ENCODE measurements around the gene C19orf53. TPM values are rescaled to one million over a fixed set of nuclear protein-coding genes. Genes with fewer than 3 reads are reported as not detected.

The C19orf53 gene
- total RNA-seq, 3 donors from 2014 or later (not counting 1 experiment from before 2014, with no cell fraction given), result 52.2 to 56.6 (median 54.7) TPM

DNA sequence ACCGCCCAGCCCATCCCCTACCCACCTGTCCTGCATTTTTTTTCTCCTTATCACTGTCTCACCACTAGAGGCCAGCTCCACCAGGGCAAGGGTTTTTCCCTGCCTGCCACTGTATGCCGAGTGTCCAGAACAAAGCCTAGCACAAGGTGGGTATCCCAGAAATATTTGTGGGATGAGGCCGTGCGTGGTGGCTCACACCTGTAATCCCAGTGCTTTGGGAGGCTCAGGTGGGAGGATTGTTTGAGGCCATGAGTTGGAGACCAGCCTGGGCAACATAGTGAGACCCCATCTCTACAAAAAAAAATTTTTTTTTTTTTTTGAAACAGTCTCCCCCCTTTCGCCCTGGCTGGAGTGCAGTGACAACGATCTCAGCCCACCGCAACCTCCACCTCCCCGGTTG, 12.8 kb upstream of the C19orf53 start:
- intact Hi-C loops (cut with micrococcal nuclease), result no loop called here
- TF ChIP-seq CTCF (IDR thresholded peaks at IDR 0.05), result no peak
- H3K36me3 ChIP-seq (ENCODE audit: control insufficient read depth, insufficient read depth, low read length), result peaks cover 42% of the 10 kb centered on the region
- Mint-ChIP-seq H3K4me3 (no peak overlapping the region), H3K4me1 (peaks cover 10 to 15% of the 10 kb centered on the region in 2 donors), H3K27me3 (ENCODE audit: low read depth in 2 of 2) (no peaks in the 10 kb centered on the region), H3K36me3 (peaks cover 8% of the 10 kb centered on the region), H3K9me3 (no peaks in the 10 kb centered on the region), H3K27ac (no peak overlapping the region)
- no peak overlapping the region for H3K4me3 ChIP-seq (ENCODE audit: low read length)
- 89% methylated on average over 8 of the region's 8 CpGs for WGBS (ENCODE audit: insufficient coverage)
- H3K27me3 ChIP-seq (ENCODE audit: control insufficient read depth, insufficient read depth, low read length), result no peaks in the 10 kb centered on the region
- H3K4me1 ChIP-seq (ENCODE audit: control insufficient read depth, insufficient read depth, low read length), result peaks cover 16% of the 10 kb centered on the region
- no peaks in the 10 kb centered on the region for H3K9me3 ChIP-seq (ENCODE audit: control insufficient read depth, insufficient read depth, low read length)
- no peak overlapping the region for H3K27ac ChIP-seq (ENCODE audit: low read length)
- DNase-seq (no peak), ATAC-seq (no peak)

DNA sequence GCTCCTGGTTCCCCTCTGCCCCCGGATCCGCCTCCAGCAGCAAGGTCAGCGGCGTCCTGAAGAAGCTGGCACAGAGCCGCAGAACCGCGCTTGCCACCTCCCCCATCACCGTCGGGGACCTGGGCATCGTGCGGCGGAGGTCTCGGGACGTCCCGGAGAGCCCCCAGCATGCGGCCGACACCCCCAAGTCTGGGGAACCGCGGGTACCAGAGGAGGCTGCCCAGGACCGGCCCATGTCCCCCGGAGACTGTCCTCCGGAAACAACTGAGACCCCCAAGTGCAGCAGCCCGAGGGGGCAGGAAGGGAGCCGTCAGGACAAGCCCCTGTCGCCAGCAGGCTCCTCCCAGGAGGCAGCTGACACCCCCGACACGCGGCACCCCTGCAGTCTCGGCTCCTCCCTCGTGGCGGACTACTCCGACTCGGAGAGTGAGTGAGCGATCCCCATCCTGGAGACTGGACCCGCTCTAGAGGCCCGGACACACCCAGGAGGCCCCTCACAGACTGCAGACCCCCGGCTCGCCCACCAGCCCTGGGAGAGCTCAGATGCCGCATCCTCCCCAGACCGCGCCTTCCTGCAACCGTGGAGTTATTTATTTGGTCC, 11.5 kb upstream of the C19orf53 start:
- intact Hi-C loops (cut with micrococcal nuclease), result no loop called here
- Histone ChIP-seq H3K27ac (ENCODE audit: low read length) (no peak overlapping the region), H3K36me3 (ENCODE audit: control insufficient read depth, insufficient read depth, low read length) (peaks cover 29% of the 10 kb centered on the region), H3K4me1 (ENCODE audit: control insufficient read depth, insufficient read depth, low read length) (peaks cover 16% of the 10 kb centered on the region), H3K9me3 (ENCODE audit: control insufficient read depth, insufficient read depth, low read length) (no peaks in the 10 kb centered on the region), H3K4me3 (ENCODE audit: low read length) (no peak overlapping the region), H3K27me3 (ENCODE audit: control insufficient read depth, insufficient read depth, low read length) (no peaks in the 10 kb centered on the region)
- no peak overlapping the region for H3K4me3 Mint-ChIP-seq
- H3K9me3 Mint-ChIP-seq, result no peaks in the 10 kb centered on the region
- peaks cover 10 to 15% of the 10 kb centered on the region in 2 donors for H3K4me1 Mint-ChIP-seq
- H3K27ac Mint-ChIP-seq, result no peak overlapping the region
- TF ChIP-seq CTCF (IDR thresholded peaks at IDR 0.05), result no peak
- H3K36me3 Mint-ChIP-seq, result peaks cover 8% of the 10 kb centered on the region
- ATAC-seq (no peak), DNase-seq (no peak)
- 96% methylated on average over 41 of the region's 42 CpGs for WGBS (ENCODE audit: insufficient coverage)
- H3K27me3 Mint-ChIP-seq (ENCODE audit: low read depth in 2 of 2), result no peaks in the 10 kb centered on the region

DNA sequence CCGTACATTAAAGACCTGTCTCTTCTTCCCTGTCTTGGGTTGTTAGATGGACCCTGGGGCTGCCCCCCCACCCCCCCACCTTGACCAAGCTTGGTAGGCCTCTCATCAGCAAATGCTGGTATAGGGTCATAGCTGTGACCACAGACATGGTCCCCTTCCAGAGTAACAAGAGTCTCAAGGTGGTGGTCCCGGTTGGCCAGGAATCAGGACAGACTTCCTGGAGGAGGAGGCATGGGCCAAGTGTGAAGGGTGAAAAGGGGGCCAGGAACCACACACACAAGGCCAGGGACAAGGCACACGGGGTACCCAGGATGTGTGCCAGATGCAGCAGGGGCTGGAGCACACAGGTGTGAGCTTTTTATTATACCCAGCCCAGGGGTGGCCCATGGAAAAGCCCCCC, 11.0 kb upstream of the C19orf53 start:
- ATAC-seq (no peak), DNase-seq (no peak)
- no peak for TF ChIP-seq CTCF (IDR thresholded peaks at IDR 0.05)
- 90% methylated on average over 3 of the region's 3 CpGs for WGBS (ENCODE audit: insufficient coverage)
- Histone ChIP-seq H3K27ac (ENCODE audit: low read length) (no peak overlapping the region), H3K4me3 (ENCODE audit: low read length) (no peak overlapping the region), H3K27me3 (ENCODE audit: control insufficient read depth, insufficient read depth, low read length) (no peaks in the 10 kb centered on the region), H3K4me1 (ENCODE audit: control insufficient read depth, insufficient read depth, low read length) (peaks cover 16% of the 10 kb centered on the region), H3K36me3 (ENCODE audit: control insufficient read depth, insufficient read depth, low read length) (peaks cover 25% of the 10 kb centered on the region), H3K9me3 (ENCODE audit: control insufficient read depth, insufficient read depth, low read length) (no peaks in the 10 kb centered on the region)
- H3K9me3 Mint-ChIP-seq, result no peaks in the 10 kb centered on the region
- peaks cover 10 to 15% of the 10 kb centered on the region in 2 donors for H3K4me1 Mint-ChIP-seq
- H3K36me3 Mint-ChIP-seq, result peaks cover 4% of the 10 kb centered on the region
- intact Hi-C loops (cut with micrococcal nuclease), result no loop called here
- no peaks in the 10 kb centered on the region for H3K27me3 Mint-ChIP-seq (ENCODE audit: low read depth in 2 of 2)
- peak overlapping the region; percentile 71 for H3K4me3 Mint-ChIP-seq
- no peak overlapping the region for H3K27ac Mint-ChIP-seq

Measured in natural killer cell (primary cell).